Stimulated activated CD8-positive, alpha-beta memory T cell treated with anti-CD3 and anti-CD28 coated beads, Interleukin-12 subunit alpha, Interleukin-12 subunit beta, amount 100 ng/mL, for 4 hours (primary cell): ENCODE data around the gene AHRR.

Experiments
- DNase-seq: peaks from one replicate; pipeline ENCODE4 v3.0.0-alpha.2; 2020; ENCODE audit warnings: low read depth

Gene AHRR

GRCh38 chr5:443239-444151 is 122.0 kb downstream of the AHRR start:
- DNase-seq = peak; percentile 21

- DNase-seq = no peak
Measured at GRCh38 chr5:444226-444625, 122.7 kb downstream of the AHRR start.

- no peak for DNase-seq
Measured at GRCh38 chr5:445591-445990, 124.1 kb downstream of the AHRR start.

GRCh38 chr5:446066-446882 is 124.8 kb downstream of the AHRR start:
- DNase-seq = no peak

- no peak for DNase-seq
Measured at GRCh38 chr5:446883-447263, 125.4 kb downstream of the AHRR start.

- no peak for DNase-seq
Measured at GRCh38 chr5:447501-447900, 126.0 kb downstream of the AHRR start.

- no peak for DNase-seq
Measured at GRCh38 chr5:448061-448765, 126.7 kb downstream of the AHRR start.

- DNase-seq = no peak
Measured at GRCh38 chr5:448766-449090, 127.2 kb downstream of the AHRR start.

- DNase-seq = no peak
Measured at GRCh38 chr5:449151-449550, 127.6 kb downstream of the AHRR start.

- DNase-seq = no peak
Measured at GRCh38 chr5:451587-452458, 130.3 kb downstream of the AHRR start.

GRCh38 chr5:452978-453710 is 131.6 kb downstream of the AHRR start:
- no peak for DNase-seq

GRCh38 chr5:453725-454481 is 132.4 kb downstream of the AHRR start:
- DNase-seq = no peak

- no peak for DNase-seq
Measured at GRCh38 chr5:454936-455335, 133.4 kb downstream of the AHRR start.

GRCh38 chr5:455806-456205 is 134.3 kb downstream of the AHRR start:
- DNase-seq = no peak

- DNase-seq = no peak
Measured at GRCh38 chr5:456351-457194, 135.1 kb downstream of the AHRR start.

GRCh38 chr5:457195-457961 is 135.9 kb downstream of the AHRR start:
- no peak for DNase-seq

GRCh38 chr5:458547-459353 is 137.2 kb downstream of the AHRR start:
- DNase-seq = no peak
